Activated CD8-positive, alpha-beta memory T cell treated with anti-CD3 and anti-CD28 coated beads, Interleukin-2, amount 50 U/mL, for 24 hours (primary cell): ENCODE measurements around the gene ARL15.

ENCODE experiments used
- DNase-seq: peaks from one replicate; pipeline ENCODE4 v3.0.0-alpha.2; 2020; ENCODE audit errors: extremely low read depth

Gene ARL15

DNA sequence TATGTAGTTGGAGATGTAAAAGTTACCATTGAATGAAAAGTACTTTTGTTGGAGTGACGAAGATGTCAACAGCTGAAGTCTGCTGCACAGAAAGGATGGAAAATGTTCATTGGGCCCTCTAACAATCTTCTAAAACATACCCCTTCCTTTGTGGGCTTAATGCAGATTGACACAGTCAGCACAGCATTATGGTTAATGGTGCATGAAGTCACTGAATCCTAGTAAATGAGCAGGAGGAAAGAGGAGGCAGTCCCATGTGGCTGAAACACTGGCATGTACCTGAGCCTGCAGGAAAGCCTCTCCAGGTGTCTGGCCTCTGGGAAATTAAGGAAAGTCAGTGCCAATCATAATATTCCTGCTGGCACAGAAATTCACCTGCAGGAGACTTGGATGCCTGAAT lies 153.8 kb downstream of the ARL15 start:
- DNase-seq: no peak

- no peak for DNase-seq
Measured at GRCh38 chr5:54150841-54151240, 159.5 kb downstream of the ARL15 start.

DNA sequence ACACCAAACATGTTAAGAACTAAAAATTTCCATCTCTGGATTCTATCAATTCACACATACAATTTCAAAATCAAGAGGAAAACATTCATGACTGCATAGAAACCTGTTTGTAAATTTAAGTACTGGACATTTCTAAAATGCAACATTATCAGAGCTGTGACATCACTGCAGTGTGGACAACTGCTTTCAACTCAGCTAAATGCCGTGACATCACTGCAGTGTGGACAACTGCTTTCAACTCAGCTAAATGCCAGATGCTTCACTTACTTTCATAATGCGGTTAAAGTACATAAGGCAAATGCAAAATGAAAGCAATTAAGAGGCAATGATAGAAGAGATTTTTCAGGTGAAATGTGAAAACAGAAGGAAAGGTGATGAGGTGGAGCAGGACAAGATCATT lies 161.5 kb downstream of the ARL15 start:
- DNase-seq: no peak

DNA sequence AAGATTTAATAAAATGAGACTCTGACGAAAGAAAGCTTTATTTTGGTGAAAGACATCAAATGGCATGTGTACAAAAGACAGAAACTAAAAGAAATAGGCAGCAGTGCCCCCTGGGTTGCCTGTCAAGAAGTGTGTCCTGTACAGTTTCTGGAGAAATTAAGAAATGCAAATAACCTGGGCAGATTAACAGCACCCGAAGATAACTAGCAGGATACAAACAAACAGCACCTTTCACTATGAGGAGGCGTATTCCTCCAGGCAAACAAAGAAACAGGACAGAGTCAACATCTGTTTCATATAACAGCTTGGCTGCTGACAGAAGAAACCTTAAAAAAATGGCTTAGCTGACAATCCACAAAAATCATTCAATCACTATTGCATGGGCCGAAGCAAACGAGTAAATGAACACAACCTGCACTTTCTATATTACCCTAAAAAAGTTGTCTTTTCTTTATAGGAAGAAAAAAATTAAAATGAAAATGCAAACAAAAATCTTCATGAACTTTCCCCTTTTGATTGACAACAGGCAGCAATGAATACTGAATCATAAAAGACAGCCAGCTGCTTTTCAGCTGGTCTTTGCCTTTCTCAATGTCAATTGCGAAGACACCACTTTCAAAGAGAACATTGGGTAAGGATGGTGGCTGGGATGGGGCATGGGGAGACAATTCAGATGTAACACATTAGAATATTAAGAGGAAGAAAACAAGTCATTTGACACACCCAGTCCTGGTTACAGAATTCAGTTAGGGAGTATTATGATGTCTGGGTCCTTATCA lies 162.1 kb downstream of the ARL15 start:
- DNase-seq: no peak

GRCh38 chr5:54146916-54147315 lies 163.5 kb downstream of the ARL15 start:
- no peak for DNase-seq

DNA sequence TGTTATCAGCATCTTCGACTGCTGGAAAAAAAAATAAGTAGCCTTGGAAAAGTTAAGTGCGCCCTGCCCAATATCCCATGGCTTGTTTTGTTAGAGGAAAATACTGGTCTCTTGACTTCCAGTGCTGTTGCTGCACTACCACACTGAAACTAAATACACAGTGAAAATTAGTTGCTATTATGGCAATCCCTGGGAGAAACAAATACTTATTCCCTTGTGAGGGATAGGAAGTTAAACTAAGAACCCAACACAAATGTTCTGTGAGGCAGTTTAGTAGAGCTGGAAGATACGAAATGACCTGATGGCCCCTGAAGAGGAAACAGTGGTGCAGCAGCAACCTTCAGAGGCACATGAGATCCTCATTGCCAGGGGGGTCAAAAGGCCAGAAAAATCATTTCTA lies 164.0 kb downstream of the ARL15 start:
- DNase-seq: no peak

- no peak for DNase-seq
Measured at GRCh38 chr5:54140247-54140840, 170.0 kb downstream of the ARL15 start.

DNA sequence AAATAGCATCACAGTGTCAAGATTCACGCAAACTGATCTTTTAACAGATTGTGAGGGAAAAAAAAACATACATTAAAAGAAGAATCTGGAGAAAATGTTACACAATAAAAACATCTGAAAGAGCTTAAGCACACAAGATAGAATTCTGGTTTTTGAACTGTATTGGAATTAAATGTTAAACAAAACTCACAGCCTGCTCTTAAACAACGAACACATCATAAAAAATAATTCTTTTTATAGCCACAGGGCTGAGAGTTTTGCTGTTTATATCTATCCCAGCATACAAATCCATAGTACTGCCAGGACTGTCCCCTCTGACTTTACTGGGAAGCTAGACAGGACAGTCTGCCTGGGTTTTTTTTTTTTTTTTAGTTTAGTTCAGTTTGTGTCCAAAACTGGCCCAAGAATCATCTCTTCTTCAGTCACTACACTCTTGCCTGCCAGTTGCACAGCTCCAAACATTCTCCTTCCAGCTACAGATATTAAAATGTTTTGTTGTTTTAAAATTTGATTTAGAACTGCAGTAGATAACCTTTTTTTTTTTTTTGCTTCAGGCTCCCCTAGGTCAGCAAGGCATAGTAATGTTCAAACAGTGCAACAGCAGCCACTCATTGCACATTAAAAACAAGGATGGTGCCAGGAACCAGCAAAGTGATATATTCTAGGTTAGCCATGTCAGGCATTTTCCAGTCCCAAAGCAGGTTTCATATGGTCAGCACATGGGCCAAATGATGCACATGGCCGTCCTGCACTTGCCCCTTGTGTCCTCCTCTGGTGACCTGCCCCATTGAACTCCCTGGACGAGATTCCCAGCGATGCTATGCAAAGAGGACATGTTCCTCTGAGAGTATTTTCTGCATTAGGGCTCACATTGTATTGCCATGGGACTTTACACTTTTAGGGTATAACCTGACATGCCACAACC lies 173.6 kb downstream of the ARL15 start:
- no peak for DNase-seq

GRCh38 chr5:54135042-54135441 lies 175.3 kb downstream of the ARL15 start:
- no peak for DNase-seq

DNA sequence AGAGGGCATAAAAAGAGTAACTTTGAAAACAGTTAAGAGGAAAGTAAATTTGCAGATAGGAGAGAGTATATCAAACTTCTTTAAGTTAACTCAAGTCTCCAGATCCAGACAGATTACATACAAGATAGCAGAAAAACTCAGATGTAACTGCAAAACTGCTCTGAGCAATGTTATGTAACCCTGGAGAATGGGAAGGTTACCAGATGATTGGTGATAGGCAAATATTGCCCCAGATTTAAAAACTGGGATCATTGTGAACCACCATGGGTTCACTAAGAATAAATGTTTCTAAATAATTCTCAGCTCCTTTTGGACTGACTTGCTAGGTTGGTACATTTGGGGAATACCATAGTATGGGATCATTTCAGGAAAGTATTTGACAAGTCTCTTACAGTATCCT lies 176.5 kb downstream of the ARL15 start:
- no peak for DNase-seq

- DNase-seq: no peak
Measured at GRCh38 chr5:54120473-54120872, 189.9 kb downstream of the ARL15 start.

- DNase-seq: no peak
Measured at GRCh38 chr5:54117957-54118356, 192.4 kb downstream of the ARL15 start.

DNA sequence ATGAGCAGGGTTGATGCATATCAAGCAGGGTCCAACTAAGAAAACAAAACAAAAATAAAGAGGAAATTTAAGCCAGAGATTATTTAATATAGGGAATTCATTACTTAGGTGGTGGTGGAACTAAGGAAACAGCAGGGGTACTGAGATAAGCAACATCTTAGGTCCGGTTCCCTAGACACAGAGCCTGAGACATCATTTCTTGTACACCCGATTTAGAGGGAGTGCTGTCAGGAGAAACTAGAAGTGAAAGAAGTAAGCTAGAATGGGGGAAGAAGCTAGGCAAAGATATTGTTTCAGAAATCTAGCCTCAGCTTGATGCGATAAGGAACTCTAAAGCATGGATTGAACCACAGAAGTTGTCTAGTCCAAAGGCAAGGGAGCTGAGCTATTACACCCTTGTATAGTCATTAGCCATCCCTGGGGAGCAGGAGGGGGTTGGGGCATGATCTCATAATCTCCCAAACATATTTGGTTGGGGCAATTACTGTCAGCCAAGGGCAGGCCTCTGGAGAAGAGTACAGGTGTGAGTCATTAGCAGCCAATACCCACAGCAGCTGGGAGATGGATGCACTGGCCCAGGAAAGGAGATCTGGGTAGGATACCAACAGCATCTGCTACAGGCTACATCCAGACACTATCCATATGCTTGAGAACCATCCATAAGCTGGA lies 194.5 kb downstream of the ARL15 start:
- DNase-seq: no peak

DNA sequence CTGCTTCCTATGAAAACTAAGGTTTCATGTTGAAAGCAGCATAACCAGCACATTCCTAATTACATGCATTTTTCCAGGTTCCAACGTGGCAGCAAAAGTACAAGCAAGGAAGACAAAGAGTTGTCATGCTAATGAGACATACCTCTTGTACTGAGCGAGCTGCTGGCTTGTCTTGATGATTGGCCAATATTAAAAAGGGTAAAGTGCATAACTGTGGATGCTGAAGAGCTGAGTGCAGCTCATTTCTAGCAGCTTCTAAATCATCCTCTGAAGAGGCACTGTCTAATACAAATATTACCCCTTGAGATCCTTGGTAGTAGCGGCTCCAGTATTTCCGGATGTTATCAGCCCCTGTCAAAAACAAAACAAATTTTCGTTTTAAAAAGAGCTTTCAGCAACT lies 197.3 kb downstream of the ARL15 start:
- no peak for DNase-seq

DNA sequence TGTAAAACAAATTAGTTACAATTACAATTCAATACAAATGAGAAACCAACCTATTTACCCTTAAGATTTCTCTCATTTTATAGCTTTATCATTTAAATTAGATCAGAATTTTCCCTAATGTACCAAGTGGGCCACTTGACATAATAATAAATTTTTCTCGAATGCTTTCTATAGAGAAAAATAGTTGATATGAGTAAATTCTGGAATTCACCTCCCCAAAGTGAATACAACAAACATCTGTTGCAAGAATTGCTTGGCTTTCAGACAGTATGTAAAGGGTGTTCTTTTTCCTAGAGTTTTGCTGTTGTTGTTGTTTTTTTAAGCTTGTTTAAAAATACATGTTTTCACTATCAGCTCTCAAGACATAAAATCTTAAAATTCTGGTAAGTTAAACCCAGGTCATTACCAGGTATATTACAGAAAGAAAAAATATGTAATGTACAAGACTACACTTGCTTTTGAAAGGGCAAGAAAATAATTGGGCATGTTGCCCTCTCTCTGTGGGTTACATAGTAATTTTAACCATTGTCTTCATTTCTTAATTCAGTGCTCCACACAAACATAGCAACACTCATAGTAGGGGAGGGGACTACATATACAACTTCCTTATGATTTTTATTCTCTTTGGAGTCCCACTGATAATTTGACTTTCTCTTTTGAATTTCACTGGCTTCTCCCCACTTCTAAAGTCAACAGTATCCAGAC lies 200.6 kb downstream of the ARL15 start:
- DNase-seq: no peak

GRCh38 chr5:54108136-54108535 lies 202.2 kb downstream of the ARL15 start:
- DNase-seq: no peak

DNA sequence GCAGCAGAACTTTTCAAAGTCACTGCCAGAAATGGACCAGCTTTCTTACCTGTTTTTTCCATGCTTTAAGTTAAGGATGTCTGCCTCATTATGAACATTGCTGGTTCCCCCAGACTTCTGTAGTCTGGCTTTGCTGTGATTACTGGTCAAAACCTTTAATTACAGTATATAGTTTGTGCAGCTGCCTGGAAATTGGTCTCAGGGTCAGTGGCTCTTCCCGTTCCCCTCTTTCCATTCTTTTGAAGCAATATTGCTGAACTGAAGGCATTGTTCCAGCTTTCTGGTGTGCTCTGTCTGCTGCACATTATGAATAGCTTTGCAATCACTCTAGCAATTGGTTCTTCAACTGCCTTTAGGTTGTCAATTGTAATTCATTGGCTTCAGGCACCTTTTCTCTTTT lies 206.5 kb downstream of the ARL15 start:
- DNase-seq: no peak

DNA sequence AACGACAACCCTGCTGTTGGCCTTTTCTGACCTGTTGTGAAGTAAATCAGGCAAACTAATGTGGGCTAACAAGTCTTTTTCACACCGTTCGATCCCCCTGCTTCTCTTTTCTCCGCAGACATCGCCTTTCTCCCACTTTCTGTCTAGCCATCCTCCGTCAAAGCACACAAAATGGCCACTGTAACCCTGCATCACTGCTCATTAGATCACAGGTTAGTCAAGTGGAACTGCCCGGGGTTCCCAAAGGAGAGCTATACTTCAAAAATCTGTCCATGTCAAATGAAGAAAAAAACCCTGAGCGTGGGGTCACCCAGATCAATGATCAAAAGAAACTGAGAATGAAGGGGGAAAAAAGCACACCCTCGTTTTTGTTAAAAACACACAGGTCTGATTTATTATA lies 212.1 kb downstream of the ARL15 start:
- DNase-seq: no peak

- DNase-seq: no peak
Measured at GRCh38 chr5:54095969-54096368, 214.4 kb downstream of the ARL15 start.

DNA sequence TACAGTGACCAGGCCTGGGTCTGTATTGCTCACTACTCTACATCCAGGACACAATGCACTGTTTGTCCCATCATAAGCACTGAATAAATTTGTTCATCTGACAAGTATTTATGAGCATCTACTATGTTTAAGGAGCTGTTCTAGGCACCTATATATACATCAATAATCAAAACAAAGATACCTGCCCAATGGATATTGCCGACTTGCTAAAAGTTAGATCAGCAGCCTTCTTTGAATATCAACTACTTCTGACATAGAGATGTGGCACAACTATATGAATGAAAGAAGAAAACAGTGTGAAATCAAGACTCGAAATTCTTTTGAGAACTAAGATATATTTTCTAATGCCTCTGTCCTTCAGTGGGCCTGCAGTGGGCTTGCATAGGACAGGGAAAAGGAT lies 215.7 kb downstream of the ARL15 start:
- DNase-seq: no peak

DNA sequence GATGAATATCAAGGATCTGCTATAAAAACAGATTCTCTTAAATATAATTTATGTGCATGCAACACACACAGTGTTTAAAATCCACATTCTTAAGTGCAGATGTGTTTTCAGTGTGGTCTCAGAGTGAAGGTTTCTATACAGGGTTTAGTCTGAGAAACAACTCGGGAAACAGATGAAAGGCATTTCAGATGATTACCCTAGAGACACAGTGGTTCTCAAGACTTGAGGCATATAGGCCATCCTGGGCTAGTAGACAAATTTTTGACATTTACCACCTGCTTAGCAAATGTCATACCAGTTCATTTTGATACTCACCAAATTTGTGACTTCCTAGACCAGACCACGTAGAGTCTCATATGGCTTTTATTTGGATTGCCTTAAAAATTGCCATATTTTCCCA lies 216.5 kb downstream of the ARL15 start:
- DNase-seq: no peak
